ENCODE data around the gene AURKB. TPM values are rescaled to one million over a fixed set of nuclear protein-coding genes. Genes with fewer than 3 reads are reported as not detected.
A peak's percentile ranks its signal among the peaks of the same experiment; 100 is the strongest.

AURKB gene
- total and polyA plus RNA-seq, 2 donors (not counting 1 experiment from before 2014, with no cell fraction given), result 1.1 to 5.3 TPM

DNA sequence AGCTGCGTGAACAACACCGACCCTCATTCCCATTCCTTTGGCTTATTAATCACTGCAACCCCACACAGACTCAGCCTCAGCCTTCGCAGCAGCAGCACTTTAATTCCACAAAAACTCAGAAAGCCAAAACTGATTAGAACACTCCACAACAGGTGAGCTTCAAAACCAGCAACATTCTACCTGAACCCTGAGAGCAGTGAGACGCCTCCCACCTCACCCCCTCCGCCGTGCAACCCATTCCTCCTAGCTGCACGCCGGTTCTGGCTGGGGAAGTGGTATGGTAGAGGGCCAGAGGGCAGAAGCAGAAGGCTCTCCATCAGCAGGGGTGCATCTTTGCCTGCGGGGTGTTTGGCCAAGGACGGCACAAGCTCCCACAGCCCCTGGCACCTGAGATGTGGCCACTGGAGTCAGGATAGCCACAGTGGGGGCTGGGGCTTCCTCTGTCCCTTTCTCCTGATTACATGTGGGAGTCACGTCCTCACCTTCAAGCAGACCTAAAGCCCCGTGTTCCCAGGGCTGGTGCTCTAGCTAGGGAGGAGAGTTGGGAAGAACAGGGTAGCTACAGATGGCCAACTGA lies 22.0 kb downstream of the AURKB start:
- intact Hi-C loops (cut with micrococcal nuclease), result no loop called here
- no peaks in the 10 kb centered on the region for H3K36me3 ChIP-seq (replicated peaks in 1 of 2; ENCODE audit: control extremely low read depth in 1 of 2, control insufficient read depth in 1 of 2, extremely low read depth in 1 of 2, insufficient read depth in 2 of 2, low read length in 1 of 2)
- ChIA-PET POLR2A (interaction anchor here (0.6 to 7.8 kb wide), 11 partner anchors 11 to 109 kb away, joined by 3 to 118 read pairs (median 13); partner anchors contain the start of genes CTC1, PFAS, RANGRF and SLC25A35), CTCF (interaction anchor here (0.8 to 7.6 kb wide), 14 partner anchors 8 to 113 kb away, joined by 3 to 86 read pairs (median 6); partner anchors contain the start of genes AURKB, CTC1, SLC25A35 and TMEM107)
- ATAC-seq (ENCODE audit: low read depth) (no peak), DNase-seq (peak; percentile 57)
- Mint-ChIP-seq H3K4me1 (peaks cover 17% of the 10 kb centered on the region), H3K4me3 (no peak overlapping the region), H3K9me3 (ENCODE audit: insufficient read depth) (no peaks in the 10 kb centered on the region), H3K27me3 (no peaks in the 10 kb centered on the region), H3K27ac (no peak overlapping the region)
- peak overlapping the region in 4 of 5 experiments; percentile 68 to 97 (median 82) for H3K4me3 ChIP-seq (ENCODE audit: control extremely low read depth in 1 of 5, extremely low read depth in 1 of 5, insufficient read depth in 1 of 5, low read depth in 2 of 5, low read length in 4 of 5)
- peak overlapping the region; percentile 97 for H3K9ac ChIP-seq (ENCODE audit: low read length)
- WGBS (ENCODE audit: insufficient coverage), result 41% methylated on average over 5 of the region's 12 CpGs
- no peaks in the 10 kb centered on the region for H3K27me3 ChIP-seq (replicated peaks in 1 of 4; ENCODE audit: control extremely low read depth in 1 of 4, control insufficient read depth in 3 of 4, insufficient read depth in 4 of 4, low read length in 3 of 4)
- TF ChIP-seq, protein P1, sequence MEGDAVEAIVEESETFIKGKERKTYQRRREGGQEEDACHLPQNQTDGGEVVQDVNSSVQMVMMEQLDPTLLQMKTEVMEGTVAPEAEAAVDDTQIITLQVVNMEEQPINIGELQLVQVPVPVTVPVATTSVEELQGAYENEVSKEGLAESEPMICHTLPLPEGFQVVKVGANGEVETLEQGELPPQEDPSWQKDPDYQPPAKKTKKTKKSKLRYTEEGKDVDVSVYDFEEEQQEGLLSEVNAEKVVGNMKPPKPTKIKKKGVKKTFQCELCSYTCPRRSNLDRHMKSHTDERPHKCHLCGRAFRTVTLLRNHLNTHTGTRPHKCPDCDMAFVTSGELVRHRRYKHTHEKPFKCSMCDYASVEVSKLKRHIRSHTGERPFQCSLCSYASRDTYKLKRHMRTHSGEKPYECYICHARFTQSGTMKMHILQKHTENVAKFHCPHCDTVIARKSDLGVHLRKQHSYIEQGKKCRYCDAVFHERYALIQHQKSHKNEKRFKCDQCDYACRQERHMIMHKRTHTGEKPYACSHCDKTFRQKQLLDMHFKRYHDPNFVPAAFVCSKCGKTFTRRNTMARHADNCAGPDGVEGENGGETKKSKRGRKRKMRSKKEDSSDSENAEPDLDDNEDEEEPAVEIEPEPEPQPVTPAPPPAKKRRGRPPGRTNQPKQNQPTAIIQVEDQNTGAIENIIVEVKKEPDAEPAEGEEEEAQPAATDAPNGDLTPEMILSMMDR (IDR thresholded peaks at IDR 0.05), result no peak
- no peak for TF ChIP-seq EZH2 (IDR thresholded peaks at IDR 0.05; ENCODE audit: borderline replicate concordance, insufficient read depth, low read depth, low read length, poor library complexity, severe bottlenecking)
- peaks cover 17% of the 10 kb centered on the region for H4K20me1 ChIP-seq (ENCODE audit: control insufficient read depth, insufficient read depth, low read length, poor library complexity, severe bottlenecking)
- H3K4me1 ChIP-seq (ENCODE audit: control insufficient read depth in 2 of 2, insufficient read depth in 2 of 2, low read length in 2 of 2), result peaks cover 36 to 53% of the 10 kb centered on the region in 2 donors
- H2AFZ ChIP-seq (ENCODE audit: insufficient read depth, low read depth, low read length, poor library complexity, severe bottlenecking), result no peak overlapping the region
- peak overlapping the region; percentile 92 for H3K4me2 ChIP-seq (replicated peaks; ENCODE audit: low read depth, low read length, poor library complexity, severe bottlenecking)
- peak overlapping the region; percentile 70 to 89 for H3K27ac ChIP-seq (ENCODE audit: low read length in 2 of 2)
- no peaks in the 10 kb centered on the region for H3K79me2 ChIP-seq (ENCODE audit: control insufficient read depth, insufficient read depth, low read length)
- no peaks in the 10 kb centered on the region for H3K9me3 ChIP-seq (ENCODE audit: control extremely low read depth in 1 of 3, control insufficient read depth in 2 of 3, insufficient read depth in 1 of 3, low read length in 2 of 3)

Data from B cell (primary cell).